Esophagus muscularis mucosa (tissue), 4 donors: ENCODE results near the gene LTBR.

Source experiments
- CTCF ChIP-seq, 3 experiments: fragments of 200-600 bp in 2 of 3; fragments of 450-650 bp in 1 of 3; sonication (generic) in 2 of 3; IDR thresholded peaks; one replicate each; pipeline ENCODE4 v1.5.1; 2017 to 2019; ENCODE audit warnings: antibody characterized with exemption in 3 of 3, mild to moderate bottlenecking in 2 of 3, moderate library complexity in 1 of 3
- EP300 ChIP-seq: sonication (generic); formaldehyde crosslinking; IDR thresholded peaks from one replicate; pipeline ENCODE4 v1.6.1; 2017; ENCODE audit warnings: antibody characterized with exemption
- POLR2A ChIP-seq: fragments of 450-650 bp; IDR thresholded peaks from one replicate; pipeline ENCODE4 v1.6.1; 2017; ENCODE audit warnings: antibody characterized with exemption, moderate library complexity, mild to moderate bottlenecking, low read depth

DNA sequence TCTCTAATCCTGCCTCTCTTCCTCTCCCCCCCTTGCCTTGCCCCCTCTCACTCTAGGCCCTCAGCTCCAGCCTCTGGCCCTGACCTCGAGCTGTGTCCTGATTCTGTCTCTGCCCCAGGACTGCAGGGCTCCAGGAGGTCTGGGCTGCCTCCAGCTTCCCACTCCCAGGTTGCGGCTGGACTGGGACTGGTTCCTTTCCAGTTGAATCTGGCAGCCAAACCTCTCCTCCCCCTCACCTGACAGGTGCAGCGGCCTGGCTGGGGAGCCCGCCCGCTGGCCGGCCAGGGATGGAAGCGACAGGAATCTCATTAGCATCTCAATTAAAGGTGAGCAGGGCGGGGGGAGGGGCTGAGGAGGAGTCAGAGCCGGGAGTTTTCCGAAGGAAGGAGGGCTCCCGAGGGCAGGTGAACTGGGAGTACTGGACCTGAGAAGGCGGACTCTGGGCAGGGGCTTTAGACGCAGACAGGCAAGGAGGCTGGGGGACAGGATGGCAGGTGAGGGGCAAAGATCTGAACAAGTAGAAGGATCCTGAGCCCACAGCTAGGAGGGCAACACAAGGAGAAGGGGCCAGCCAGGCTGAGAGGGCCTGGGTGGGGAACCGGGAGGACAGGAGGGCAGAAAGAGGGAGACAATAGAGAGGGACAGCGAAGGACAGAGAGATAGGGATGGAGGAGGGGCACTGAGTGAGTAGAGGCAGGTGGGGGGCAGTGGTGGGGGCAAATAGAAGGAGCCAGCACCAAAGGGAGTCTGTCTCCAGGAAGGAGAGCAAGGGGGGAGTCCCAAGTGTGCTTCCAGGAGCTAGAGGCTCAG is 8.5 kb upstream of the LTBR start, which contains the start of gene SCNN1A:
- no peak for TF ChIP-seq EP300
- TF ChIP-seq CTCF (IDR thresholded peaks at IDR 0.05), result no peak
- TF ChIP-seq POLR2A, result no peak
